22Rv1 (cell line): ENCODE results near the gene MOGAT2.

Experiments used
- ZFX ChIP-seq: fragments of 450-650 bp; IDR thresholded peaks from 2 replicates; pipeline ENCODE4 v1.6.1; 2017; ENCODE audit warnings: antibody characterized with exemption, borderline replicate concordance
- TF ChIP-seq, protein P1 (sequence below): fragments of 450-650 bp; IDR thresholded peaks from 2 replicates; pipeline ENCODE4 v1.5.1; 2017; ENCODE audit warnings: mild to moderate bottlenecking

DNA sequence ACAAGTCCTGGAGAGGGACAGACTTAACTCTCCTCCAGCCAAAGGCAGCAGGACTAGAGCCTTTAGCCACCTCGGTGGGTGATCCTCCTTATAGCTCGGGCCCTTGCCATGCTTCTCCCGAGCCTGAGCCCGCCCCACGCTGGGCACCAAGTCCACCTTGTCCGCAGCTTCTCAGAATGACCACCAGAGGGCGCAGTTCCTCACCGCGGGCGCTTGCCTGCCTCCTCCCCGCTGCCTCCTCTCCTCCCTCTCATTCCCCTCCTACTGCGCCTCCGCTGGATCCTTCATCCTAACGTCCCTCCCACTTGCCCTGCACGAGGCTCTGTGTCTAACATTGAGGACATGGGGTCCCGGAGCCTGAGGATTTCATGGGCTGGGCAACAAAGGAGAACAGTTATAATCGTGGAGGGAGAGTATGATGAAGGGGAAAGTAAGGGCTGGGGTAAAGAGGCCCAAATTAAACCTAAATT is 11.3 kb upstream of the MOGAT2 start:
- TF ChIP-seq, protein P1, sequence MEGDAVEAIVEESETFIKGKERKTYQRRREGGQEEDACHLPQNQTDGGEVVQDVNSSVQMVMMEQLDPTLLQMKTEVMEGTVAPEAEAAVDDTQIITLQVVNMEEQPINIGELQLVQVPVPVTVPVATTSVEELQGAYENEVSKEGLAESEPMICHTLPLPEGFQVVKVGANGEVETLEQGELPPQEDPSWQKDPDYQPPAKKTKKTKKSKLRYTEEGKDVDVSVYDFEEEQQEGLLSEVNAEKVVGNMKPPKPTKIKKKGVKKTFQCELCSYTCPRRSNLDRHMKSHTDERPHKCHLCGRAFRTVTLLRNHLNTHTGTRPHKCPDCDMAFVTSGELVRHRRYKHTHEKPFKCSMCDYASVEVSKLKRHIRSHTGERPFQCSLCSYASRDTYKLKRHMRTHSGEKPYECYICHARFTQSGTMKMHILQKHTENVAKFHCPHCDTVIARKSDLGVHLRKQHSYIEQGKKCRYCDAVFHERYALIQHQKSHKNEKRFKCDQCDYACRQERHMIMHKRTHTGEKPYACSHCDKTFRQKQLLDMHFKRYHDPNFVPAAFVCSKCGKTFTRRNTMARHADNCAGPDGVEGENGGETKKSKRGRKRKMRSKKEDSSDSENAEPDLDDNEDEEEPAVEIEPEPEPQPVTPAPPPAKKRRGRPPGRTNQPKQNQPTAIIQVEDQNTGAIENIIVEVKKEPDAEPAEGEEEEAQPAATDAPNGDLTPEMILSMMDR: peak; percentile 98
- TF ChIP-seq ZFX: no peak
